ENCODE results near the gene TMEM106A.
"Not testable (repeated sequence)": the region's sequence is repeated elsewhere in the genome, so short reads cannot be mapped to it uniquely, and the experiment has no call there.

The TMEM106A gene, protein sequence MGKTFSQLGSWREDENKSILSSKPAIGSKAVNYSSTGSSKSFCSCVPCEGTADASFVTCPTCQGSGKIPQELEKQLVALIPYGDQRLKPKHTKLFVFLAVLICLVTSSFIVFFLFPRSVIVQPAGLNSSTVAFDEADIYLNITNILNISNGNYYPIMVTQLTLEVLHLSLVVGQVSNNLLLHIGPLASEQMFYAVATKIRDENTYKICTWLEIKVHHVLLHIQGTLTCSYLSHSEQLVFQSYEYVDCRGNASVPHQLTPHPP

DNA sequence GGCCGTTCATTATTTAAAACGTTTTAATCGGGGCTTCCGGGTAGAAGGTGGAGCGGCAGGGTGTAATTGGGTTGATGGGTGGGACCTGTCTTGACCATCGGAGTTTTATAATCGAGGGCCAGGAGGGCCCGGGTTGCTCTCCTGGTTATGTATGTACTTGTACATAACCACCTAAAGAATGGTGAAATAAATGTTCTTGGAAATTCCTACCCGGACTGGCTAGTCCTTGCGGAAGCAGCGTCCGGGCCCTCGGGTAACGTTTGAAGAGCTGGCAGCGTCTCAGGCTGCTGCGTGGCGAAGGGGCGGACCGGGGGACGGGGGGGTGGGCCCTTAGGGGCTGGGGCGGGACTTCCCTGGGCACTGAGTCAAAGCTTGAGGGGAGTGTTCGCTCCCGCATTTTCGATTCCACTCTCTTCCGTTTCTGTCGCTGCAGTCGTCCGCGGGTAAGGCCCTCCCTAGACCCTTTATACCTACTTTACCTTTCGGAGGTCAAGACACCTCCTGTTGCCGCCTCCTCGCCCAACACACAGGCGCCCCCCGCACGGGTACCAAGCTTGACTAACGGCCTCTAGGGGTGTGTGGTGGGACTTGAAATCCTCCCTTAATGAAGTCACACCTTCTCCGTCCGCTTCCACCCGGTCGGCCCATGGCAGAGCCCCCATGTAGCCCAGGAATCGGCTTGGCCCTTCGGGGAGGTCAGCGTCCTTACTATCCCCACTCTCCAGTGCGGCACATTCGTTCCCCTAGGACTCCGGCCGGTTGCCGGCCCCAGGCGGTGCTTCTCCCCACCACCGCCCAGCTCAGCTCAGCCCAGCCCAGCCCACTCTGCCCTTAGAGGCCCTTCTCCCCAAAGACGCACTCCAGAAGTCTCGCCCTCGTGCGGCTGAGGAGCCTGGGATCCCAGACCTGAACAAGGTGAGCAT, at the start of gene TMEM106A:
Gene TMEM106A, plus strand, starts transcription at position 396 of the 923 bp plus-strand sequence. CDS start 1,167 bp downstream, outside the sequence.
- peak; percentile 48 for DNase-seq (ENCODE audit: low read depth)
- TF ChIP-seq, protein P1, sequence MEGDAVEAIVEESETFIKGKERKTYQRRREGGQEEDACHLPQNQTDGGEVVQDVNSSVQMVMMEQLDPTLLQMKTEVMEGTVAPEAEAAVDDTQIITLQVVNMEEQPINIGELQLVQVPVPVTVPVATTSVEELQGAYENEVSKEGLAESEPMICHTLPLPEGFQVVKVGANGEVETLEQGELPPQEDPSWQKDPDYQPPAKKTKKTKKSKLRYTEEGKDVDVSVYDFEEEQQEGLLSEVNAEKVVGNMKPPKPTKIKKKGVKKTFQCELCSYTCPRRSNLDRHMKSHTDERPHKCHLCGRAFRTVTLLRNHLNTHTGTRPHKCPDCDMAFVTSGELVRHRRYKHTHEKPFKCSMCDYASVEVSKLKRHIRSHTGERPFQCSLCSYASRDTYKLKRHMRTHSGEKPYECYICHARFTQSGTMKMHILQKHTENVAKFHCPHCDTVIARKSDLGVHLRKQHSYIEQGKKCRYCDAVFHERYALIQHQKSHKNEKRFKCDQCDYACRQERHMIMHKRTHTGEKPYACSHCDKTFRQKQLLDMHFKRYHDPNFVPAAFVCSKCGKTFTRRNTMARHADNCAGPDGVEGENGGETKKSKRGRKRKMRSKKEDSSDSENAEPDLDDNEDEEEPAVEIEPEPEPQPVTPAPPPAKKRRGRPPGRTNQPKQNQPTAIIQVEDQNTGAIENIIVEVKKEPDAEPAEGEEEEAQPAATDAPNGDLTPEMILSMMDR (IDR thresholded peaks at IDR 0.05; ENCODE audit: low read depth, low read length, missing control alignments), result peak; percentile 43
- H3K4me3 ChIP-seq (ENCODE audit: low read depth, low read length), result peak within 1 kb of the TSS; percentile 58
- in situ Hi-C loops (cut with HindIII; ENCODE audit: low sequenced_read_pairs), result no loop called here

DNA sequence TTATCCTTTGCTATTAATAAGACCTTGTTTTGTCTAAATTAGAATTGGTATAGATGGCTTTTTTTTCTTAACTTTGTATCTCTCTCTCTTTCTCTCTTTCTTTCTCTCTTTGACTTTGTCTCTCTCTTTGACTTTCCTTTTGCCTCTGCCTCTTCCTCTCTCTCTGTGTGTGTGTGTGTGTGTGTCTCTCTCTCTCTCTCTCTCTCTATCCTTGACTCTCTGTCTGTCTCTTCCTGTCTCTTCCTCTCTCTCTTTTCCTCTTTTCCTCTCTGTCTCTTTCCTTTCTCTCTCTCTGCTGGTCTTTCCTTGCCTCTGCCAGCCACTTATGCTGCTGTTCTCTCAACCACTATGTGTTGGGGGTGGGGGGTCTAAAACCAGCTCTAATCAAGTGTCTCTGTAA, 45.7 kb upstream of the TMEM106A start:
- DNase-seq (ENCODE audit: low read depth); H3K4me3 ChIP-seq (ENCODE audit: low read depth, low read length); in situ Hi-C loops (cut with HindIII; ENCODE audit: low sequenced_read_pairs): not testable (repeated sequence)

DNA sequence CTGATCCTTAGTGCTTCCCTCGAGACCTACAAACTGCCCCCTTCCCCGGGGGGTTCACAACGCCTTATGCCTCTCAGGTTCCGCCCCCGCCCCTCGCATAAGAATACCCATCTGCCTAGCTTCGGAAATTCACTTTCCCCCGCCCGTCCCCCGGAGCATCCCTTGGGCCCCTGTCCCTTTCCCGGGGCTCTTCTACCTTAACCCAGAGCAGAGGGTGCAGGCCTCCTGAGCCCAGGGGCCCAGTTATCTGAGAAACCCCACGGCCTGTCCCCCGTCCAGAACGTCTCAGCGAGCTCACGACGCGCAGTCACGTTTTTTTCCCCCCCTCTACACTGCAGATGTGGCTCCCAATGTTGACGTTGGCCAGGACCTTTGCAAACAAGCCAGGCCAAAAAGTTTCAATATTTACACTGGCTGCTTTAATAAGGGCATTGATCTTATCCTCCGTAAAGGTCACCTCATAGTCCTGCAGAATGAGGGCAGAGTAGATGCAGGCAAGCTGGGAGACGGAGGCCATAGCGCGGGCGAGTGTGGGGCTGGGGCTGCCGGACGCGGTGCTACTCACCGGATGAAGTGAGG, 42.0 kb upstream of the TMEM106A start:
- no peak for DNase-seq (ENCODE audit: low read depth)
- TF ChIP-seq, protein P1 (IDR thresholded peaks at IDR 0.05; ENCODE audit: low read depth, low read length, missing control alignments), result no peak
- in situ Hi-C loops (cut with HindIII; ENCODE audit: low sequenced_read_pairs), result no loop called here
- H3K4me3 ChIP-seq (ENCODE audit: low read depth, low read length), result peak overlapping the region; percentile 90

DNA sequence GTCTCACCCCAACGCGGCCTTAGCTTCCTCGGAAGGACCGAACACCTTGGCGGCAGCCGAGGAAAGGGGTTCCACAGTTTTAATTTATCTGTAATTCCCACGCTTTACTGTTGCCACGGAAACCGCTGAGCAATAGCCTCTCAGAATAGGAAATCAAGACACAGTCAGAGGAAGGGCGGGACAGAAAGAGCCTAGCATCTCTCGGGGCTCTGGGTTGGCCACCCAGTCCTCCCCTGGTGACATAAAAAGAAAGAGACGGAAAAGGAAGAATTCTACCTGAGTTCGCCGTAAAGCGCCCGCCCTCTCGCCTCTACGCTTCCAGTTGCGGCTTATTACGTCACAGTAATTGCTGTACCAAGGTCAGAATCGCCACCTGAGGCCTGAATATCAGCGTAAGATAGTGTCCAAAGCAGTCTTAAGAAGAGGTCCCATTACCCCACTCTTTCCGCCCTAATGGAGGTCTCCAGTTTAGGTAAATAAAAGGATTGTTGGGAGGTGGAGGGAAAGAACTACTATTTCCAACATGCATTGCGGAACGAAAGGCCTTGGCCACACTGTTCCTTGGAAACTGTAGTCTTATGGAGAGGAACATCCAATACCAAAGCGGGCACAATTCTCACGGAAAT, 41.4 kb upstream of the TMEM106A start:
- H3K4me3 ChIP-seq (ENCODE audit: low read depth, low read length), result peak overlapping the region; percentile 90
- in situ Hi-C loops (cut with HindIII; ENCODE audit: low sequenced_read_pairs), result no loop called here
- peak; percentile 93 for DNase-seq (ENCODE audit: low read depth)
- TF ChIP-seq, protein P1 (IDR thresholded peaks at IDR 0.05; ENCODE audit: low read depth, low read length, missing control alignments), result no peak

DNA sequence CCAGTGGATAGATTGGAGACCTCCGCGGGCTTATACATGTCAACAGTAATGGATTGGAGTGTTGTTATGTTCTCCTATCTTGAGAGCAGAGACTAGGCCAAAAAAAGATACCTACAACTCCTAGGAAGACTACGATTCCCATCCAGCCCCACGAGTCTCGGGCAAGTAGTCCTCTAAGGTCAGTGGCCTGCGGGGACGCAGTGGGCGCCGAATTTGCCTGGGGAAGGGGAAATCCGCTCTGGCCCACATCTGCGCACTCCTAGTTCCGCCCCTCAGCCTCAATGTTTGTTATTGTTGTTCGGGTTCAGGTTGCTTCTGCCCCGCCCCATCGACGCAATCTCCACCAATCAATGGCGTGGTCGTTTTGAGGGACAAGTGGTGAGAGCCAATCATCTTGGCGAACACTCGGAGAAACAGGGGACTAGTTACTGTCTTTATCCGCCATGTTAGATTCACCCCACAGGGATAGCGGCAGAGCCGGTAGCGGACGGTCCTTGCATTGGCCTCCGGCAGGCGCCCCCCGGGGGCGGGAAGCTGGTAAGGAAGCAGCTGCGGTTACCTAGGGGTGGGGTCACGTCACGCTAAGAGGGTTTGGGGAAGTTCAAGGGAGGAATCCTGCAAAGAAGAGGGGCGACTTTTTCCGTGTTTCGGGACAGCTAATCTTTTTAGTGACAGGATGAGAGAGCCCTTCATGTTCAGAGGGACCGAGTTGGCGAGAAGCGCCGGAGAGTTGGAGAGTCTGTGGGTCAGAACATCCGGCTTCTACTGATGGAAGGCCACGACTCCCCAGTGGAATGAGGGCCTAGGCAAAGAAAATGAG, 40.7 kb upstream of the TMEM106A start, which contains the start of gene NBR1:
Gene NBR1, plus strand, starts transcription at position 449 of the 820 bp plus-strand sequence. CDS start 4,586 bp downstream, outside the sequence.
- peak; percentile 97 for DNase-seq (ENCODE audit: low read depth)
- H3K4me3 ChIP-seq (ENCODE audit: low read depth, low read length), result peak within 1 kb of the TSS; percentile 90
- in situ Hi-C loops (cut with HindIII; ENCODE audit: low sequenced_read_pairs), result no loop called here
- TF ChIP-seq, protein P1 (IDR thresholded peaks at IDR 0.05; ENCODE audit: low read depth, low read length, missing control alignments), result no peak

Measured in astrocyte of the cerebellum (primary cell).